ENCODE measurements around the gene WDFY4. TPM values are rescaled to one million over a fixed set of nuclear protein-coding genes. Genes with fewer than 3 reads are reported as not detected.

WDFY4 gene
- total and polyA plus RNA-seq, 2 donors (not counting 3 experiments of a cell fraction or from before 2014, with no cell fraction given), result 10.1 to 10.2 TPM

DNA sequence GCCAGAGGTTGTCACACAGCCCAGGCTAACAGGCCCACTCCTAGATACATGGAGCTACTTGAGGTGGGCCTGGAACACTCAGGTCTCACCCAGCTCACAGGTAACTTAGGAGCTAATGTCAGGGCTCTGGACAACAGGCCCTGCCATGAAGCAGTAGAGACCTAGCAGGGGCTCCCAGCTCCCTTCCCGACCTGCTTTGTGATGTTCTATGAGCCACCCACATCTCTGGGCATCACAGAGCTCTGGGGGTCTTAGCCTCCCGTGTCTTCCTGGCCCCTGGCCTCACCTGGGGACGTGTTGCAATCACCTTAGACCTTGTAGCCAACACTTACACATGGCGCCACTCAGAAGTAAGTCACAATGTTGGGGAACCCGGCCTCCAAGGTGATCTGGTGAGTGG lies 12.4 kb downstream of the WDFY4 start:
- Histone ChIP-seq H3K9ac (replicated peaks; ENCODE audit: extremely low read depth, insufficient read depth, low read length) (no peak overlapping the region), H4K20me1 (replicated peaks; ENCODE audit: control insufficient read depth, extremely low read depth, insufficient read depth, low read length) (no peaks in the 10 kb centered on the region), H3K9me3 (replicated peaks; ENCODE audit: control insufficient read depth, insufficient read depth, low read length) (no peaks in the 10 kb centered on the region), H3K27me3 (ENCODE audit: control insufficient read depth in 2 of 2, insufficient read depth in 2 of 2, low read length in 2 of 2) (peaks cover 2 to 3% of the 10 kb centered on the region in 2 experiments), H2AFZ (ENCODE audit: low read depth, low read length) (no peak overlapping the region), H3K9me1 (replicated peaks; ENCODE audit: control insufficient read depth, extremely low read depth, insufficient read depth, low read length) (no peaks in the 10 kb centered on the region), H3K36me3 (ENCODE audit: control insufficient read depth in 2 of 2, extremely low read depth in 1 of 2, insufficient read depth in 2 of 2, low read length in 2 of 2) (no peaks in the 10 kb centered on the region), H3K4me3 (replicated peaks in 1 of 3; ENCODE audit: insufficient read depth in 1 of 3, low read depth in 1 of 3, low read length in 3 of 3) (no peak overlapping the region), H3K79me2 (ENCODE audit: control insufficient read depth, insufficient read depth, low read length) (no peaks in the 10 kb centered on the region), H3K4me2 (ENCODE audit: insufficient read depth, low read length) (no peak overlapping the region), H3K27ac (ENCODE audit: insufficient read depth, low read depth, low read length) (no peak overlapping the region), H3K4me1 (ENCODE audit: control insufficient read depth, extremely low read depth, insufficient read depth, low read length) (no peaks in the 10 kb centered on the region)
- TF ChIP-seq FOS (IDR thresholded peaks at IDR 0.05; ENCODE audit: borderline replicate concordance, insufficient read depth, low read length) (no peak), EZH2 (IDR thresholded peaks at IDR 0.05; ENCODE audit: borderline replicate concordance, low read depth, low read length, severe bottlenecking) (no peak)
- TF ChIP-seq, protein P1, sequence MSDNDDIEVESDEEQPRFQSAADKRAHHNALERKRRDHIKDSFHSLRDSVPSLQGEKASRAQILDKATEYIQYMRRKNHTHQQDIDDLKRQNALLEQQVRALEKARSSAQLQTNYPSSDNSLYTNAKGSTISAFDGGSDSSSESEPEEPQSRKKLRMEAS (IDR thresholded peaks at IDR 0.05; ENCODE audit: insufficient read depth, insufficient read length), result no peak
- intact Hi-C loops (cut with micrococcal nuclease) (no loop called here), dilution Hi-C loops (cut with MboI; ENCODE audit: extremely low pct_ligation_motif_present, low sequenced_read_pairs) (no loop called here)
- BruUV-seq (replicated peaks), result no TSS peak
- ChIA-PET CTCF (no interaction called here), POLR2A (no interaction called here)
- DNase-seq (ENCODE audit: low read depth, low spot score) (no peak), FAIRE-seq (no peak)

- no peaks in the 10 kb centered on the region for H3K79me2 ChIP-seq (ENCODE audit: control insufficient read depth, insufficient read depth, low read length)
- no peak overlapping the region for H2AFZ ChIP-seq (ENCODE audit: low read depth, low read length)
- no peaks in the 10 kb centered on the region for H4K20me1 ChIP-seq (replicated peaks; ENCODE audit: control insufficient read depth, extremely low read depth, insufficient read depth, low read length)
- H3K4me3 ChIP-seq (replicated peaks in 1 of 3; ENCODE audit: insufficient read depth in 1 of 3, low read depth in 1 of 3, low read length in 3 of 3), result no peak overlapping the region
- H3K4me2 ChIP-seq (ENCODE audit: insufficient read depth, low read length), result no peak overlapping the region
- peaks cover 0 to 3% of the 10 kb centered on the region in 2 experiments for H3K27me3 ChIP-seq (ENCODE audit: control insufficient read depth in 2 of 2, insufficient read depth in 2 of 2, low read length in 2 of 2)
- intact Hi-C loops (cut with micrococcal nuclease), result no loop called here
- ChIA-PET POLR2A (no interaction called here), CTCF (no interaction called here)
- DNase-seq (ENCODE audit: low read depth, low spot score) (no peak), FAIRE-seq (no peak)
- no TSS peak for BruUV-seq (replicated peaks)
- dilution Hi-C loops (cut with MboI; ENCODE audit: extremely low pct_ligation_motif_present, low sequenced_read_pairs), result no loop called here
- no peak overlapping the region for H3K27ac ChIP-seq (ENCODE audit: insufficient read depth, low read depth, low read length)
- H3K9me3 ChIP-seq (replicated peaks; ENCODE audit: control insufficient read depth, insufficient read depth, low read length), result no peaks in the 10 kb centered on the region
- TF ChIP-seq FOS (IDR thresholded peaks at IDR 0.05; ENCODE audit: borderline replicate concordance, insufficient read depth, low read length) (no peak), MYC (IDR thresholded peaks at IDR 0.05; ENCODE audit: low read depth, low read length) (no peak), GATA2 (IDR thresholded peaks at IDR 0.05; ENCODE audit: insufficient read depth, insufficient read length, low read depth, low read length) (no peak), POLR2AphosphoS5 (IDR thresholded peaks at IDR 0.05; ENCODE audit: insufficient read depth, low read depth, low read length) (no peak), JUN (IDR thresholded peaks at IDR 0.05; ENCODE audit: borderline replicate concordance, insufficient read depth, insufficient read length, low read depth) (no peak), CTCF (IDR thresholded peaks at IDR 0.05; ENCODE audit: extremely low read depth in 1 of 2, insufficient read depth in 1 of 2, low read depth in 1 of 2, low read length in 2 of 2) (no peak), EZH2 (IDR thresholded peaks at IDR 0.05; ENCODE audit: borderline replicate concordance, low read depth, low read length, severe bottlenecking) (no peak), POLR2A (IDR thresholded peaks at IDR 0.05; ENCODE audit: low read depth, low read length) (no peak)
- TF ChIP-seq, protein P1 (IDR thresholded peaks at IDR 0.05; ENCODE audit: insufficient read depth, insufficient read length), result no peak
- H3K9me1 ChIP-seq (replicated peaks; ENCODE audit: control insufficient read depth, extremely low read depth, insufficient read depth, low read length), result no peaks in the 10 kb centered on the region
- no peaks in the 10 kb centered on the region for H3K4me1 ChIP-seq (ENCODE audit: control insufficient read depth, extremely low read depth, insufficient read depth, low read length)
- no peaks in the 10 kb centered on the region for H3K36me3 ChIP-seq (ENCODE audit: control insufficient read depth in 2 of 2, extremely low read depth in 1 of 2, insufficient read depth in 2 of 2, low read length in 2 of 2)
- H3K9ac ChIP-seq (replicated peaks; ENCODE audit: extremely low read depth, insufficient read depth, low read length), result no peak overlapping the region
Measured at GRCh38 chr10:48697821-48698764, 13.4 kb downstream of the WDFY4 start.
